Loucy (cell line): ENCODE data around the gene KIF2B.

Experiments used
- CTCF ChIP-seq: fragments of 200-600 bp; sonication (generic); conservative IDR thresholded peaks from 2 replicates; pipeline ENCODE4 v1.5.1; 2014; ENCODE audit warnings: mild to moderate bottlenecking, antibody characterized with exemption, low read length
- EZH2phosphoT487 ChIP-seq: fragments of 200-600 bp; IDR thresholded peaks from 2 replicates; pipeline ENCODE4 v1.6.1; 2018; ENCODE audit warnings: antibody characterized with exemption, mild to moderate bottlenecking, moderate library complexity, borderline replicate concordance

GRCh38 chr17:53792451-53792850 lies 30.3 kb upstream of the KIF2B start:
- no peak for TF ChIP-seq CTCF
- no peak for TF ChIP-seq EZH2phosphoT487
